Neural cell (in vitro differentiated cells): Measurements from ENCODE around the gene STRBP. TPM values are rescaled to one million over a fixed set of nuclear protein-coding genes. Genes with fewer than 3 reads are reported as not detected.

ENCODE experiments used
- H2AFZ ChIP-seq: fragments of 200-600, 300-800 bp; sonication (generic), shearing (Covaris generic); 2 replicates; pipeline ENCODE4 v1.6.0; 2014; ENCODE audit warnings: low read depth, mild to moderate bottlenecking, antibody characterized with exemption, low read length, moderate library complexity
- H3F3A ChIP-seq: fragments of 200-600 bp; shearing (Covaris generic); 2 replicates; pipeline ENCODE4 v1.6.1; 2016; ENCODE audit warnings: mild to moderate bottlenecking, moderate library complexity, mixed read lengths, antibody characterized with exemption, low read length; ENCODE audit not compliant: insufficient read depth, poor library complexity, severe bottlenecking
- H3K27ac ChIP-seq: fragments of 200-600, 300-800 bp; sonication (generic), shearing (Covaris generic); 2 replicates; pipeline ENCODE4 v1.5.1; 2014; ENCODE audit warnings: mild to moderate bottlenecking, low read length, moderate library complexity
- H3K27me3 ChIP-seq: fragments of 300-800, 200-600 bp; sonication (generic), shearing (Covaris generic); 2 replicates; pipeline ENCODE4 v1.6.0; 2014; ENCODE audit warnings: mild to moderate bottlenecking, low read depth, low read length, moderate library complexity; ENCODE audit not compliant: insufficient read depth
- H3K36me3 ChIP-seq: fragments of 300-800, 200-600 bp; sonication (generic), shearing (Covaris generic); 2 replicates; pipeline ENCODE4 v1.5.1; 2014; ENCODE audit warnings: mild to moderate bottlenecking, antibody characterized with exemption, low read length, moderate library complexity; ENCODE audit not compliant: insufficient read depth
- H3K4me2 ChIP-seq: fragments of 300-800, 200-600 bp; sonication (generic), shearing (Covaris generic); 2 replicates; pipeline ENCODE4 v1.6.0; 2014; ENCODE audit warnings: mild to moderate bottlenecking, low read length
- H3K4me3 ChIP-seq: fragments of 300-800, 200-600 bp; sonication (generic), shearing (Covaris generic); 2 replicates; pipeline ENCODE4 v1.5.1; 2014; ENCODE audit warnings: mild to moderate bottlenecking, low read length, moderate library complexity
- H3K79me2 ChIP-seq: fragments of 200-600 bp; shearing (Covaris generic); replicated peaks from 2 replicates; pipeline ENCODE4 v1.6.0; 2014; ENCODE audit warnings: mild to moderate bottlenecking, low read length, moderate library complexity; ENCODE audit not compliant: insufficient read depth
- H3K9ac ChIP-seq: fragments of 300-800, 200-600 bp; sonication (generic), shearing (Covaris generic); 2 replicates; pipeline ENCODE4 v1.6.1; 2016; ENCODE audit warnings: mild to moderate bottlenecking, low read length, mixed read lengths
- H3K9me2 ChIP-seq: fragments of 200-600 bp; shearing (Covaris generic); 2 replicates; pipeline ENCODE4 v1.6.1; 2016; ENCODE audit warnings: mild to moderate bottlenecking, low read length, mixed read lengths; ENCODE audit not compliant: insufficient read depth
- H3K9me3 ChIP-seq: fragments of 200-600, 300-800 bp; sonication (generic), shearing (Covaris generic); 2 replicates; pipeline ENCODE4 v1.6.1; 2016; ENCODE audit warnings: mild to moderate bottlenecking, mixed run types, low read length, moderate library complexity, mixed read lengths
- H4K20me1 ChIP-seq: fragments of 200-600 bp; shearing (Covaris generic); 2 replicates; pipeline ENCODE4 v1.6.1; 2016; ENCODE audit warnings: mild to moderate bottlenecking, mixed run types; ENCODE audit not compliant: insufficient read depth
- CTCF ChIP-seq: fragments of 450-650 bp; IDR thresholded peaks from 2 replicates; pipeline ENCODE4 v1.5.1; 2014; ENCODE audit warnings: antibody characterized with exemption, mild to moderate bottlenecking, moderate library complexity; ENCODE audit not compliant: poor library complexity, severe bottlenecking
- EP300 ChIP-seq: fragments of 450-650 bp; conservative IDR thresholded peaks from 2 replicates; pipeline ENCODE4 v1.6.1; 2014; ENCODE audit warnings: antibody characterized with exemption, mild to moderate bottlenecking, moderate library complexity; ENCODE audit not compliant: poor library complexity, severe bottlenecking
- EZH2 ChIP-seq: fragments of 200-600, 300-800 bp; shearing (Covaris generic), sonication (generic); IDR thresholded peaks from 2 replicates; pipeline ENCODE4 v1.6.1; 2014; ENCODE audit warnings: antibody characterized with exemption, low read length, borderline replicate concordance, mild to moderate bottlenecking; ENCODE audit not compliant: insufficient read depth, poor library complexity, severe bottlenecking
- MXI1 ChIP-seq: fragments of 450-650 bp; conservative IDR thresholded peaks from 2 replicates; pipeline ENCODE4 v1.6.1; 2014; ENCODE audit warnings: antibody characterized with exemption, mild to moderate bottlenecking; ENCODE audit not compliant: poor library complexity, severe bottlenecking
- POLR2AphosphoS5 ChIP-seq: IDR thresholded peaks from 2 replicates; pipeline ENCODE4 v1.6.1; 2012
- RAD21 ChIP-seq: fragments of 450-650 bp; conservative IDR thresholded peaks from 2 replicates; pipeline ENCODE4 v1.6.1; 2014; ENCODE audit warnings: antibody characterized with exemption, mild to moderate bottlenecking, moderate library complexity
- REST ChIP-seq: IDR thresholded peaks from 2 replicates; pipeline ENCODE4 v1.6.1; 2012; ENCODE audit warnings: borderline replicate concordance
- SMC3 ChIP-seq: fragments of 450-650 bp; conservative IDR thresholded peaks from 2 replicates; pipeline ENCODE4 v1.6.1; 2014; ENCODE audit warnings: antibody characterized with exemption, mild to moderate bottlenecking, moderate library complexity; ENCODE audit not compliant: poor library complexity
- TAF1 ChIP-seq: IDR thresholded peaks from 2 replicates; pipeline ENCODE4 v1.6.1; 2012; ENCODE audit warnings: low read depth
- polyA plus RNA-seq: library from polyadenylated mRNA; depleted of rRNA; stranded (reverse); fragments of >200 nt; gene quantifications from 2 replicates; pipeline ENCODE4 v1.2.3, GENCODE V29; 2014

STRBP gene
- polyA plus RNA-seq, 1 donor from 2014 or later: 64.6 TPM

- Histone ChIP-seq H3K36me3 (no peaks in the 10 kb centered on the region), H3K4me2 (no peak overlapping the region), H3F3A (no peaks in the 10 kb centered on the region), H4K20me1 (no peaks in the 10 kb centered on the region), H3K79me2 (no peaks in the 10 kb centered on the region), H3K4me3 (no peak overlapping the region), H3K27ac (no peak overlapping the region), H3K9me3 (no peaks in the 10 kb centered on the region), H2AFZ (no peak overlapping the region), H3K9ac (no peak overlapping the region), H3K9me2 (no peaks in the 10 kb centered on the region), H3K27me3 (no peaks in the 10 kb centered on the region)
- no peak for TF ChIP-seq REST
- no peak for TF ChIP-seq EP300
- TF ChIP-seq MXI1: no peak
- TF ChIP-seq EZH2: no peak
- no peak for TF ChIP-seq POLR2AphosphoS5
- no peak for TF ChIP-seq SMC3
- no peak for TF ChIP-seq RAD21
- TF ChIP-seq TAF1: no peak
- no peak for TF ChIP-seq CTCF
Observed at GRCh38 chr9:123299558-123300126, 31.3 kb upstream of the STRBP start.

GRCh38 chr9:123296174-123296573 is 27.8 kb upstream of the STRBP start:
- Histone ChIP-seq H4K20me1 (no peaks in the 10 kb centered on the region), H3K9ac (no peak overlapping the region), H3K4me2 (no peak overlapping the region), H2AFZ (no peak overlapping the region), H3F3A (no peaks in the 10 kb centered on the region), H3K36me3 (no peaks in the 10 kb centered on the region), H3K27ac (no peak overlapping the region), H3K4me3 (no peak overlapping the region), H3K79me2 (no peaks in the 10 kb centered on the region), H3K9me2 (no peaks in the 10 kb centered on the region), H3K9me3 (no peaks in the 10 kb centered on the region), H3K27me3 (no peaks in the 10 kb centered on the region)
- TF ChIP-seq SMC3: no peak

- Histone ChIP-seq H3F3A (no peaks in the 10 kb centered on the region), H3K4me2 (no peak overlapping the region), H4K20me1 (no peaks in the 10 kb centered on the region), H3K36me3 (no peaks in the 10 kb centered on the region), H3K27me3 (no peaks in the 10 kb centered on the region), H3K9ac (no peak overlapping the region), H3K4me3 (no peak overlapping the region), H3K9me2 (no peaks in the 10 kb centered on the region), H3K27ac (no peak overlapping the region), H3K79me2 (no peaks in the 10 kb centered on the region), H2AFZ (no peak overlapping the region), H3K9me3 (no peaks in the 10 kb centered on the region)
- no peak for TF ChIP-seq POLR2AphosphoS5
- no peak for TF ChIP-seq REST
- TF ChIP-seq SMC3: no peak
- no peak for TF ChIP-seq CTCF
- TF ChIP-seq RAD21: no peak
- no peak for TF ChIP-seq EZH2
- TF ChIP-seq EP300: no peak
- TF ChIP-seq MXI1: no peak
- no peak for TF ChIP-seq TAF1
Observed at GRCh38 chr9:123291736-123292135, 23.4 kb upstream of the STRBP start.
